GM21576 (cell line): ENCODE measurements around the gene MTA1.

Experiments
- ATAC-seq: cut with Tn5 transposase; IDR thresholded peaks from one replicate; pipeline ENCODE4 v1.9.1; 2021; ENCODE audit warnings: mild to moderate bottlenecking, moderate library complexity; ENCODE audit not compliant: unreplicated experiment

Gene MTA1

DNA sequence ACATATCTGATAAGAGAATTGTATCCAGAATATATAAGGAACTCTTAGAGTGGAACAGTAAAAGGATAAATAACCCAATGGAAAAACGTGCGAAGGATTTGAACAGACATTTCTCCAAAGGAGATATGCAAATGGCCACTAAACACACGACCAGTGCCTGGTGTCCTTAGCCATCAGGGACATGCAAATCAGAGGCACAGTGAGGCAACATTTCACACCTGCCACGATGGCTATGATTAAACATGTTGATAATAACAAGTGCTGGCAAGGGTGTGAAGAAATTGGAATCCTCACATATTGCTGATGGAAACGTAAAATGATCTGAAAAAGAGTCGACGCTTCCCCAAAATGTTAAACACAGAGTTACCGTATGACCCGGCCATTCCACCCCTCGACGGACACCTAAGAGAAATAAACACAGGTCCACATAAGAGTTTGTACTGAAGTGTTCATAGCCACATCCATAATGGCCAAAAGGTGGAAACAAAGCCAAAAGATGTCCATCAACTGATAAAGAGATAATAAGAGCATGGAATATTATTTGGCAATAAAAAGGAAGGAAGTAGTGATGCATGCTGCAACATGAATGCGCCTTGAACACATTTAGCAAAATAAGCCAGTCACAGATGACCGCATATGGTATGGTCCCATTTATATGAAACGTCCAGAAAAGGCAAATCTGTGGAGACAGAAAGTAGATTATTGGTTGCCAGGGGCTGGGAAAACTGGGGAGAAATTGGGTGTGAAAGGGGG lies 100.5 kb downstream of the MTA1 start:
- ATAC-seq: no peak
